A549 (cell line): Measurements from ENCODE around the gene CEBPG. TPM values are rescaled to one million over a fixed set of nuclear protein-coding genes. Genes with fewer than 3 reads are reported as not detected.

Experiments used
- ATAC-seq, 2 experiments: fragments of 200-7000 bp in 1 of 2; fragments of >200 bp in 1 of 2; cut with Nextera tagmentation in 1 of 2; cut with Tn5 transposase in 1 of 2; 3 replicates each; pipeline versions ENCODE4 v1.8.0 to v1.9.1; 2018 to 2020; ENCODE audit warnings: mild to moderate bottlenecking in 1 of 2, moderate library complexity in 1 of 2
- CTCF ChIA-PET: fragments of 300-600 bp; sonication (Branson Sonifier 250); formaldehyde crosslinking; extraction: SDS; loops from one replicate; lab custom pipeline; 2021; ENCODE audit warnings: antibody characterized with exemption, inconsistent platforms; lab: Yijun Ruan, JAX
- POLR2A ChIA-PET: fragments of 350-600 bp; formaldehyde crosslinking; extraction: SDS; loops from one replicate; lab custom pipeline; 2021; ENCODE audit warnings: antibody characterized with exemption, inconsistent platforms; lab: Yijun Ruan, JAX
- DNase-seq, 2 experiments: peaks; one replicate each; pipeline versions ENCODE4 v3.0.0 to v3.0.0-alpha.2; 2011 to 2016; ENCODE audit warnings: low read depth in 1 of 2, low spot score in 1 of 2
- FAIRE-seq: peaks from 2 replicates; lab custom pipeline; 2011; peaks lifted over from hg19 to GRCh38; lab: Jason Lieb, UNC
- H3K27ac ChIP-seq, 2 experiments: fragments of >200 bp; sonication (Bioruptor Twin); formaldehyde crosslinking; 3 replicates each; pipeline ENCODE4 v1.5.1; 2016 to 2017
- H3K4me1 ChIP-seq: fragments of >200 bp; sonication (Bioruptor Twin); formaldehyde crosslinking; 3 replicates; pipeline ENCODE4 v1.6.1; 2016
- H3K4me2 ChIP-seq: fragments of >200 bp; sonication (Bioruptor Twin); formaldehyde crosslinking; 3 replicates; pipeline ENCODE4 v1.6.1; 2016
- H3K4me3 ChIP-seq: fragments of >200 bp; sonication (Bioruptor Twin); formaldehyde crosslinking; 3 replicates; pipeline ENCODE4 v1.5.1; 2016
- H3K9me3 ChIP-seq: fragments of >200 bp; sonication (Bioruptor Twin); formaldehyde crosslinking; 3 replicates; pipeline ENCODE4 v1.6.1; 2016
- CEBPB ChIP-seq, 2 experiments: fragments of >200 bp in 1 of 2; sonication (Bioruptor Twin) in 1 of 2; formaldehyde crosslinking in 1 of 2; IDR thresholded peaks; 2 replicates each; pipeline ENCODE4 v1.6.1; 2012 to 2016
- CHD2 ChIP-seq: fragments of 150-350 bp; IDR thresholded peaks from 2 replicates; pipeline ENCODE4 v1.6.1; 2014; ENCODE audit warnings: low read length; ENCODE audit not compliant: partially characterized antibody
- EHF ChIP-seq: fragments of 250-450 bp; sonication (Bioruptor Pico); IDR thresholded peaks from 2 replicates; pipeline ENCODE4 v1.5.0; 2020; ENCODE audit warnings: mild to moderate bottlenecking
- FOXS1 ChIP-seq: fragments of 250-450 bp; sonication (Bioruptor Pico); IDR thresholded peaks from 2 replicates; pipeline ENCODE4 v1.5.0; 2020; ENCODE audit warnings: mild to moderate bottlenecking, moderate library complexity
- HDAC2 ChIP-seq: fragments of 200-600 bp; sonication (generic); IDR thresholded peaks from 2 replicates; pipeline ENCODE4 v1.6.1; 2016
- HEYL ChIP-seq: fragments of 250-450 bp; sonication (Bioruptor Pico); IDR thresholded peaks from 2 replicates; pipeline ENCODE4 v1.8.0; 2021; ENCODE audit warnings: mild to moderate bottlenecking, moderate library complexity
- HOXB5 ChIP-seq: fragments of 250-450 bp; sonication (Bioruptor Pico); IDR thresholded peaks from 2 replicates; pipeline ENCODE4 v1.5.0; 2020; ENCODE audit warnings: mild to moderate bottlenecking, moderate library complexity
- JUN ChIP-seq, 2 experiments: fragments of >200 bp; sonication (Bioruptor Twin); formaldehyde crosslinking; IDR thresholded peaks; 2 replicates in 1 of 2; 3 replicates in 1 of 2; pipeline ENCODE4 v1.6.1; 2016 to 2017
- KDM1A ChIP-seq: fragments of 200-600 bp; sonication (generic); IDR thresholded peaks from 2 replicates; pipeline ENCODE4 v1.6.1; 2016; ENCODE audit warnings: low read depth, mild to moderate bottlenecking
- KDM5A ChIP-seq: fragments of 200-600 bp; sonication (generic); IDR thresholded peaks from 2 replicates; pipeline ENCODE4 v1.6.1; 2016; ENCODE audit warnings: antibody characterized with exemption, mild to moderate bottlenecking
- MAFK ChIP-seq: fragments of 450-650 bp; IDR thresholded peaks from 2 replicates; pipeline ENCODE4 v1.6.1; 2014; ENCODE audit not compliant: partially characterized antibody
- MAZ ChIP-seq: fragments of 150-350 bp; IDR thresholded peaks from 2 replicates; pipeline ENCODE4 v1.6.1; 2014; ENCODE audit warnings: antibody characterized with exemption, low read depth, low read length, borderline replicate concordance
- NPAS2 ChIP-seq: fragments of 250-450 bp; sonication (Bioruptor Pico); IDR thresholded peaks from 2 replicates; pipeline ENCODE4 v1.8.0; 2022; ENCODE audit warnings: mild to moderate bottlenecking, moderate library complexity, borderline replicate concordance
- PHF8 ChIP-seq: fragments of 200-600 bp; sonication (generic); IDR thresholded peaks from 2 replicates; pipeline ENCODE4 v1.6.1; 2016; ENCODE audit warnings: low read depth, mild to moderate bottlenecking, antibody characterized with exemption, moderate library complexity, borderline replicate concordance
- RARB ChIP-seq: fragments of 250-450 bp; sonication (Bioruptor Pico); IDR thresholded peaks from 2 replicates; pipeline ENCODE4 v1.8.0; 2021; ENCODE audit warnings: mild to moderate bottlenecking, moderate library complexity
- RCOR1 ChIP-seq: fragments of 150-350 bp; IDR thresholded peaks from 2 replicates; pipeline ENCODE4 v1.6.1; 2014; ENCODE audit warnings: antibody characterized with exemption, low read length, low read depth
- WGBS: methylation state at CpG from one replicate; pipeline ENCODE4 v1.1.6; 2017; ENCODE audit errors: missing lambda C conversion rate; 5-methylcytosine and 5-hydroxymethylcytosine counted together
- polyA plus RNA-seq, 4 experiments: library from polyadenylated mRNA; depleted of rRNA in 3 of 4; stranded (reverse); fragments of >200 nt; fragmentation: RNase III in 1 of 4; extraction: RNeasy Plus Mini Kit Qiagen cat#74134 plus additional on column Dnase treatment in 1 of 4; gene quantifications; 2 replicates in 3 of 4; 3 replicates in 1 of 4; pipeline ENCODE4 v1.2.3, GENCODE V29; 2011 to 2017
- TF ChIP-seq, protein P1 (sequence below): IDR thresholded peaks from 2 replicates; pipeline ENCODE4 v1.6.1; 2012
- TF ChIP-seq, protein P2 (sequence below): fragments of 250-450 bp; sonication (Bioruptor Pico); IDR thresholded peaks from 2 replicates; pipeline ENCODE4 v1.5.0; 2021; ENCODE audit warnings: mild to moderate bottlenecking, moderate library complexity, borderline replicate concordance
- TF ChIP-seq, protein P3 (sequence below): fragments of 450-650 bp; IDR thresholded peaks from 2 replicates; pipeline ENCODE4 v1.6.1; 2014; ENCODE audit warnings: antibody characterized with exemption
- TF ChIP-seq, protein P4 (sequence below): IDR thresholded peaks from 2 replicates; pipeline ENCODE4 v1.6.1; 2012

The CEBPG gene
- polyA plus RNA-seq, 2 of the 4 experiments (the other 2 are of a cell fraction), result 34.3 to 138 TPM

DNA sequence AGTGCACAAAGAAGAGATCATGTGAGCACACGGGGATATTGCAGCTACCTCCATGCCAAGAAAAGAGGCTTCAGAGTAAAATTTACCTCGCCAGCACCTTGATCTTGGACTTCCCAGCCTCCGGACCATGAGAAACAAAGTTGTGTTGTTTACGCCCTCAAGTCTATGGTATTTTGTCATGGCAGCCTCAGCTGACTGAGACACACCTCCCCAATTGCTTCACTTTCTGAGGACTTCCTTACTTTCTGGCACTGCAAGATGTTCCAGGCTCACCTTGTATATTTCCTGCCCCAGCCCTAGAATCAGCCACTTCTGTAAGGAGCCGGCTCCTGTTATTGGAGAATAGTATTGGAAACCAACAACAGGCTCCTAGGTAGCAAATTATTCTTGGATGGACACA is 6.6 kb upstream of the CEBPG start (continued):
- TF ChIP-seq, protein P1, sequence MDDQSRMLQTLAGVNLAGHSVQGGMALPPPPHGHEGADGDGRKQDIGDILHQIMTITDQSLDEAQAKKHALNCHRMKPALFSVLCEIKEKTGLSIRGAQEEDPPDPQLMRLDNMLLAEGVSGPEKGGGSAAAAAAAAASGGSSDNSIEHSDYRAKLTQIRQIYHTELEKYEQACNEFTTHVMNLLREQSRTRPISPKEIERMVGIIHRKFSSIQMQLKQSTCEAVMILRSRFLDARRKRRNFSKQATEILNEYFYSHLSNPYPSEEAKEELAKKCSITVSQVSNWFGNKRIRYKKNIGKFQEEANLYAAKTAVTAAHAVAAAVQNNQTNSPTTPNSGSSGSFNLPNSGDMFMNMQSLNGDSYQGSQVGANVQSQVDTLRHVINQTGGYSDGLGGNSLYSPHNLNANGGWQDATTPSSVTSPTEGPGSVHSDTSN, result no peak
- TF ChIP-seq RARB (CRISPR knock-in tag) (no peak), FOXS1 (CRISPR knock-in tag) (no peak), CEBPB (IDR thresholded peaks at IDR 0.05) (no peak), MAZ (no peak), JUN (IDR thresholded peaks at IDR 0.05) (no peak), NPAS2 (CRISPR knock-in tag) (no peak), HEYL (CRISPR knock-in tag) (no peak)

DNA sequence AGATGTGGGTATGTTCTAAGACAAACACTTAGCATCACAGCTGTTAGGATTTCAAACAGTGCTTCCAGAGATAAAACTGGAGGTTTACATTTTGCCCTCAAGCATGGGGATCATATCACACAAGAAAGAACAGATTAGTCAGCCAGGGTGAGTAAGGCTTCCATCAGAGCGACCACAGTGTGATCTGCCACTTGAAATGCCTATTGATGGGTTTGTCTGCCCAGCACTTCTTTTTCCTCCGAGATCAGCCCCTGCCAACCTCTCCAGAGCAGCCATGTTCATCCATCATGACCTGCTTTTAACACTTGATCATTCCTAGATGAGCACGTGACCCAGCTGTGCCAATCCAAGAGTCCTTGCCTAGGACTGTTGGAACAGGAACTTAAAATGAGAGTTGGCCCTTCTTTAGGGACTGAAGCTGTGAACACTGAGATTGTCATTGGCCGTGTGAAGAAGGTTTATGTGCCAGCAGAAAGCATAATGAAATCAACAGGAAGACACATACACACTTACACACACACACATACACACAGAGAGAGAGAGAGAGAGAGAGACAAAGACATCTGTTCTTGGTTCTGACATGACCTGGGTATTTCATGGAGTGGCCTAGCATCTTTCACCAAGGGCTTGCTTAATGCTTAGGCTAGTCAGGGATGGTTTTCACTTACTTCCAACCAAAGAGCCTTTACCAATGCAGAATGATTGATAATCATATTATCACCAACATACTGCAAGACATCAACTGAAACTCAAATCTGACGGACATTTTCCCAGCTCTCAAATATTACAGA is 5.2 kb upstream of the CEBPG start:
- TF ChIP-seq, protein P2, sequence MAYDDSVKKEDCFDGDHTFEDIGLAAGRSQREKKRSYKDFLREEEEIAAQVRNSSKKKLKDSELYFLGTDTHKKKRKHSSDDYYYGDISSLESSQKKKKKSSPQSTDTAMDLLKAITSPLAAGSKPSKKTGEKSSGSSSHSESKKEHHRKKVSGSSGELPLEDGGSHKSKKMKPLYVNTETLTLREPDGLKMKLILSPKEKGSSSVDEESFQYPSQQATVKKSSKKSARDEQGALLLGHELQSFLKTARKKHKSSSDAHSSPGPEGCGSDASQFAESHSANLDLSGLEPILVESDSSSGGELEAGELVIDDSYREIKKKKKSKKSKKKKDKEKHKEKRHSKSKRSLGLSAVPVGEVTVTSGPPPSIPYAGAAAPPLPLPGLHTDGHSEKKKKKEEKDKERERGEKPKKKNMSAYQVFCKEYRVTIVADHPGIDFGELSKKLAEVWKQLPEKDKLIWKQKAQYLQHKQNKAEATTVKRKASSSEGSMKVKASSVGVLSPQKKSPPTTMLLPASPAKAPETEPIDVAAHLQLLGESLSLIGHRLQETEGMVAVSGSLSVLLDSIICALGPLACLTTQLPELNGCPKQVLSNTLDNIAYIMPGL (CRISPR knock-in tag), result no peak
- TF ChIP-seq PHF8, result no peak
- TF ChIP-seq, protein P3, sequence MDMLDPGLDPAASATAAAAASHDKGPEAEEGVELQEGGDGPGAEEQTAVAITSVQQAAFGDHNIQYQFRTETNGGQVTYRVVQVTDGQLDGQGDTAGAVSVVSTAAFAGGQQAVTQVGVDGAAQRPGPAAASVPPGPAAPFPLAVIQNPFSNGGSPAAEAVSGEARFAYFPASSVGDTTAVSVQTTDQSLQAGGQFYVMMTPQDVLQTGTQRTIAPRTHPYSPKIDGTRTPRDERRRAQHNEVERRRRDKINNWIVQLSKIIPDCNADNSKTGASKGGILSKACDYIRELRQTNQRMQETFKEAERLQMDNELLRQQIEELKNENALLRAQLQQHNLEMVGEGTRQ, result peak; percentile 78
- no peak for TF ChIP-seq HDAC2
- no peak for TF ChIP-seq CHD2
- TF ChIP-seq KDM1A, result no peak
- TF ChIP-seq CEBPB (IDR thresholded peaks at IDR 0.05), result no peak
- FAIRE-seq, result peak; percentile 92
- Histone ChIP-seq H3K27ac (0 out of 6 replicates have a peak overlapping the region, but pooled peaks of 1 of the 2 experiments have one; percentile 1), H3K9me3 (no peaks in the 10 kb centered on the region), H3K4me3 (no peak overlapping the region), H3K4me1 (peaks cover 12% of the 10 kb centered on the region; the same call in 2 of the 3 replicates), H3K4me2 (peak overlapping the region; percentile 8; the same call in 1 of the 3 replicates)
- ATAC-seq, result peak in 1 of 2 experiments; percentile 16; a peak in 2 of 6 replicates
- 35% methylated on average over 5 of the region's 5 CpGs for WGBS
- CTCF ChIA-PET, result interaction anchor here (0.8 to 5.7 kb wide), 13 partner anchors 8 to 410 kb away, joined by 3 to 28 read pairs (median 6); partner anchors contain the start of gene CEBPA
- POLR2A ChIA-PET, result interaction anchor here (0.7 to 1.8 kb wide), 4 partner anchors 10 to 74 kb away, joined by 3 to 6 read pairs (median 4); partner anchors contain the start of gene CEBPA
- DNase-seq, result peak in 1 of 2 experiments; percentile 49

DNA sequence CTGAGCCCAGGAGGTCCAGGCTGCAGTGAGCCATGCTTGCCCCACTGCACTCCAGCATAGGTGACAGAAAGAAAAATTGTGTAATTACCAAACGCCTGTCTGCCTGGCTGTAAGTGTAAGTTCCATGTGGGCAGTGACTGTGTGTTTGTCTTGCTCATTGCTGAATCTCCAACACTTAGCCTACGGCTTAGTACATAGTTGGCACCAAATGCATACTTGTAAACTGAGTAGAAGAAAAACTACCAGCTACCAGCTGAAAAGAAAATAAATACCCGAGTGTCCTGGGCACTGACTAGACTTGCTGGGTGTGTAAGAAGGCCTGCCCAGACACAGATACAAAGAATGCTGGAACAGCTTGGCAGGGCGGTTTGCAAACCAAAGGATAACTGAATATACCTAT is 2.7 kb upstream of the CEBPG start:
- ATAC-seq (no peak), FAIRE-seq (no peak), DNase-seq (no peak)
- POLR2A ChIA-PET, result interaction anchor here (6.7 kb wide), 1 partner anchor 69 kb away, joined by 160 read pairs; the partner anchor contains the start of gene CEBPA
- H3K4me2 ChIP-seq, result no peak overlapping the region
- H3K27ac ChIP-seq, result no peak overlapping the region
- H3K4me3 ChIP-seq, result no peak overlapping the region
- WGBS, result 72% methylated on average over 4 of the region's 4 CpGs
- H3K9me3 ChIP-seq, result no peaks in the 10 kb centered on the region
- TF ChIP-seq, protein P4, sequence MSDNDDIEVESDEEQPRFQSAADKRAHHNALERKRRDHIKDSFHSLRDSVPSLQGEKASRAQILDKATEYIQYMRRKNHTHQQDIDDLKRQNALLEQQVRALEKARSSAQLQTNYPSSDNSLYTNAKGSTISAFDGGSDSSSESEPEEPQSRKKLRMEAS, result no peak
- TF ChIP-seq KDM1A, result no peak
- no peak for TF ChIP-seq HOXB5 (CRISPR knock-in tag)
- no peak for TF ChIP-seq EHF
- no peak for TF ChIP-seq KDM5A
- no peak for TF ChIP-seq MAFK
- TF ChIP-seq RCOR1, result no peak
- no peak for TF ChIP-seq NPAS2 (CRISPR knock-in tag)
- H3K4me1 ChIP-seq, result peaks cover 22% of the 10 kb centered on the region
- CTCF ChIA-PET, result interaction anchor here (0.7 to 5.7 kb wide), 11 partner anchors 8 to 748 kb away, joined by 3 to 28 read pairs (median 6); partner anchors contain the start of gene CEBPA
